ELR (cell line): ENCODE measurements around the gene ANKRD2.
"Not testable (repeated sequence)": the region's sequence is repeated elsewhere in the genome, so short reads cannot be mapped to it uniquely, and the experiment has no call there.

ENCODE experiments used
- DNase-seq: peaks from one replicate; pipeline ENCODE4 v3.0.0-alpha.2; 2015; ENCODE audit warnings: low read depth

ANKRD2 gene

GRCh38 chr10:97572214-97572989 is at the start of gene ANKRD2:
Gene ANKRD2, plus strand, starts transcription at chr10:97572779. Its CDS starts 10 bp downstream, at chr10:97572789.
- DNase-seq = peak; percentile 83

GRCh38 chr10:97522937-97523336 is 49.6 kb upstream of the ANKRD2 start:
- DNase-seq = no peak

- no peak for DNase-seq
Measured at GRCh38 chr10:97525086-97525485, 47.5 kb upstream of the ANKRD2 start.

GRCh38 chr10:97525683-97526110 is 46.9 kb upstream of the ANKRD2 start:
- DNase-seq = no peak

GRCh38 chr10:97528876-97529275 is 43.7 kb upstream of the ANKRD2 start:
- not testable (repeated sequence) for DNase-seq

- no peak for DNase-seq
Measured at GRCh38 chr10:97529685-97530465, 42.7 kb upstream of the ANKRD2 start.

GRCh38 chr10:97531401-97531986 is 41.1 kb upstream of the ANKRD2 start:
- DNase-seq = peak; percentile 84

- peak; percentile 42 for DNase-seq
Measured at GRCh38 chr10:97532935-97533671, 39.5 kb upstream of the ANKRD2 start.

GRCh38 chr10:97533888-97534287 is 38.7 kb upstream of the ANKRD2 start:
- DNase-seq = no peak

- DNase-seq = peak; percentile 59
Measured at GRCh38 chr10:97534746-97535367, 37.7 kb upstream of the ANKRD2 start.

- no peak for DNase-seq
Measured at GRCh38 chr10:97537186-97537869, 35.3 kb upstream of the ANKRD2 start.

GRCh38 chr10:97538411-97538810 is 34.2 kb upstream of the ANKRD2 start:
- peak; percentile 24 for DNase-seq

GRCh38 chr10:97538839-97539238 is 33.7 kb upstream of the ANKRD2 start:
- no peak for DNase-seq

- peak; percentile 58 for DNase-seq
Measured at GRCh38 chr10:97539523-97540200, 32.9 kb upstream of the ANKRD2 start.

GRCh38 chr10:97540669-97541500 is 31.7 kb upstream of the ANKRD2 start:
- DNase-seq = no peak

GRCh38 chr10:97542169-97543024 is 30.2 kb upstream of the ANKRD2 start:
- peak; percentile 95 for DNase-seq

GRCh38 chr10:97543025-97543546 is 29.5 kb upstream of the ANKRD2 start:
- peak; percentile 99 for DNase-seq
